GM18909 (cell line): Measurements from ENCODE around the gene NR3C1.

Experiments used
- ATAC-seq: cut with Tn5 transposase; IDR thresholded peaks from one replicate; pipeline ENCODE4 v1.9.1; 2021; ENCODE audit warnings: mild to moderate bottlenecking; ENCODE audit not compliant: unreplicated experiment, poor library complexity

Gene NR3C1

GRCh38 chr5:143427122-143427735, 23.7 kb upstream of the NR3C1 start:
- peak; percentile 41 for ATAC-seq

GRCh38 chr5:143426437-143426991, 23.0 kb upstream of the NR3C1 start:
- peak; percentile 85 for ATAC-seq

GRCh38 chr5:143425835-143426234, 22.3 kb upstream of the NR3C1 start:
- ATAC-seq: no peak

- peak; percentile 43 for ATAC-seq
Measured at GRCh38 chr5:143418140-143418866, 14.8 kb upstream of the NR3C1 start.

GRCh38 chr5:143417503-143418139, 14.1 kb upstream of the NR3C1 start:
- ATAC-seq: no peak

- no peak for ATAC-seq
Measured at GRCh38 chr5:143416411-143416810, 12.9 kb upstream of the NR3C1 start.

- ATAC-seq: peak; percentile 77
Measured at GRCh38 chr5:143413958-143414669, 10.6 kb upstream of the NR3C1 start.

- ATAC-seq: no peak
Measured at GRCh38 chr5:143412661-143413342, 9.3 kb upstream of the NR3C1 start.

GRCh38 chr5:143409926-143410325, 6.4 kb upstream of the NR3C1 start:
- no peak for ATAC-seq

- ATAC-seq: no peak
Measured at GRCh38 chr5:143406408-143406807, 2.9 kb upstream of the NR3C1 start.

GRCh38 chr5:143405849-143406098, 2.3 kb upstream of the NR3C1 start:
- no peak for ATAC-seq

- ATAC-seq: peak; percentile 34
Measured at GRCh38 chr5:143405063-143405848, 1.8 kb upstream of the NR3C1 start.

GRCh38 chr5:143404416-143405062, 1.1 kb upstream of the NR3C1 start:
- ATAC-seq: peak; percentile 27

GRCh38 chr5:143403334-143403592, 223 bp downstream of the NR3C1 start:
- ATAC-seq: peak; percentile 12

GRCh38 chr5:143402553-143403333, 743 bp downstream of the NR3C1 start:
- no peak for ATAC-seq

- no peak for ATAC-seq
Measured at GRCh38 chr5:143402017-143402552, 1.4 kb downstream of the NR3C1 start.

- ATAC-seq: no peak
Measured at GRCh38 chr5:143401227-143402016, 2.1 kb downstream of the NR3C1 start.
